Natural killer cell (primary cell): ENCODE data around the gene CCDC88C. TPM values are rescaled to one million over a fixed set of nuclear protein-coding genes. Genes with fewer than 3 reads are reported as not detected.
A peak's percentile ranks its signal among the peaks of the same experiment; 100 is the strongest.

ENCODE experiments used
- ATAC-seq, 3 donors: fragments of 150-1000 bp in 2 of 3; fragments of 200-7000 bp in 1 of 3; cut with Tn5 transposase; 1 replicate in 1 of 3; 2 replicates in 2 of 3; pipeline ENCODE4 v1.10.0; 2021; ENCODE audit warnings: mild to moderate bottlenecking in 2 of 3, moderate library complexity in 2 of 3
- DNase-seq, 2 donors: peaks; one replicate each; pipeline versions ENCODE4 v3.0.0 to v3.0.0-alpha.2; 2013 to 2021; ENCODE audit warnings: mixed read lengths in 1 of 2
- H3K27ac ChIP-seq: one replicate; pipeline ENCODE4 v1.5.1; 2013; ENCODE audit warnings: mild to moderate bottlenecking, low read length
- H3K27me3 ChIP-seq: one replicate; pipeline ENCODE4 v1.6.1; 2013; ENCODE audit warnings: low read length; ENCODE audit not compliant: control insufficient read depth, insufficient read depth
- H3K36me3 ChIP-seq: one replicate; pipeline ENCODE4 v1.6.1; 2013; ENCODE audit warnings: low read length; ENCODE audit not compliant: control insufficient read depth, insufficient read depth
- H3K4me1 ChIP-seq: one replicate; pipeline ENCODE4 v1.6.1; 2013; ENCODE audit warnings: low read length; ENCODE audit not compliant: control insufficient read depth, insufficient read depth
- H3K4me3 ChIP-seq: one replicate; pipeline ENCODE4 v1.5.1; 2013; ENCODE audit warnings: low read length
- H3K9me3 ChIP-seq: one replicate; pipeline ENCODE4 v1.6.1; 2013; ENCODE audit warnings: low read length; ENCODE audit not compliant: control insufficient read depth, insufficient read depth
- H3K27ac Mint-ChIP-seq, 2 donors: one replicate each; pipeline ENCODE4 v1.8.0; 2022; ENCODE audit warnings: mild to moderate bottlenecking in 2 of 2, mixed read lengths in 2 of 2, moderate library complexity in 1 of 2
- H3K27me3 Mint-ChIP-seq, 2 donors: one replicate each; pipeline ENCODE4 v1.8.0; 2022; ENCODE audit warnings: low read depth in 2 of 2, mixed read lengths in 2 of 2
- H3K36me3 Mint-ChIP-seq: one replicate; pipeline ENCODE4 v1.8.0; 2022; ENCODE audit warnings: mixed read lengths
- H3K4me1 Mint-ChIP-seq, 2 donors: one replicate each; pipeline ENCODE4 v1.8.0; 2022; ENCODE audit warnings: mixed read lengths in 2 of 2
- H3K4me3 Mint-ChIP-seq: one replicate; pipeline ENCODE4 v1.8.0; 2022; ENCODE audit warnings: mild to moderate bottlenecking, moderate library complexity, mixed read lengths
- H3K9me3 Mint-ChIP-seq, 2 donors: one replicate each; pipeline ENCODE4 v1.8.0; 2022; ENCODE audit warnings: mixed read lengths in 2 of 2
- CTCF ChIP-seq: fragments of 200-600 bp; IDR thresholded peaks from one replicate; pipeline ENCODE4 v1.8.0; 2022; ENCODE audit warnings: antibody characterized with exemption
- WGBS: methylation state at CpG from one replicate; pipeline ENCODE4 v1.1.7; 2013; ENCODE audit warnings: missing lambda C conversion rate; ENCODE audit not compliant: insufficient coverage; 5-methylcytosine and 5-hydroxymethylcytosine counted together
- intact Hi-C: fragments of 100-400 bp; cut with micrococcal nuclease; formaldehyde crosslinking; loops from one replicate; pipeline ENCODE4 v1.14.2; 2022
- total RNA-seq, 4 donors: library from RNA; stranded (reverse); fragments of 120-200 nt in 1 of 4; gene quantifications; one replicate each; pipeline versions ENCODE4 v1.2.3 to v1.2.4, GENCODE V29; 2013 to 2022

CCDC88C gene
- 100 to 1,000 TPM; 432 to 516 (median 438) TPM for total RNA-seq
- 193 TPM for total RNA-seq (2013)

- Mint-ChIP-seq H3K27ac (peak within 1 kb of the TSS; percentile 96 to 99), H3K4me1 (peaks cover 50 to 56% of the 10 kb centered on the region in 2 donors), H3K4me3 (peak within 1 kb of the TSS; percentile 98), H3K36me3 (no peaks in the 10 kb centered on the region), H3K27me3 (no peaks in the 10 kb centered on the region), H3K9me3 (no peaks in the 10 kb centered on the region)
- WGBS, result under 1% methylated on average over 100 of the region's 103 CpGs
- Histone ChIP-seq H3K36me3 (peaks cover 22% of the 10 kb centered on the region), H3K27me3 (no peaks in the 10 kb centered on the region), H3K27ac (peak within 1 kb of the TSS; percentile 83), H3K9me3 (no peaks in the 10 kb centered on the region), H3K4me1 (peaks cover 48% of the 10 kb centered on the region), H3K4me3 (peak within 1 kb of the TSS; percentile 67)
- intact Hi-C loops, result loop anchor here (2.0 to 5.0 kb wide), 3 partner anchors 15 to 355 kb away; partner anchors contain the start of gene RPS6KA5
- ATAC-seq (peak; percentile 59 to 82 (median 70)), DNase-seq (peak; percentile 84 to 88)
- TF ChIP-seq CTCF, result no peak
Observed at GRCh38 chr14:91417120-91417982, at the start of gene CCDC88C. CCDC88C (minus strand) TSS chr14:91417820; CDS start chr14:91417690, 130 bp downstream.

GRCh38 chr14:91466192-91466591, 48.6 kb upstream of the CCDC88C start:
- Mint-ChIP-seq H3K27ac (peak overlapping the region; percentile 52 to 63), H3K36me3 (peaks cover 37% of the 10 kb centered on the region)
- WGBS, result 93% methylated on average over 4 of the region's 4 CpGs

GRCh38 chr14:91464615-91465205, 47.1 kb upstream of the CCDC88C start:
- peak overlapping the region in 1 of 2 donors; percentile 63 for H3K27ac Mint-ChIP-seq

More at GRCh38 chr14:91466192-91466591, 48.6 kb upstream of the CCDC88C start:
- H3K9me3 ChIP-seq, result no peaks in the 10 kb centered on the region
- Mint-ChIP-seq H3K4me1 (peaks cover 7 to 28% of the 10 kb centered on the region in 2 donors), H3K4me3 (no peak overlapping the region), H3K27me3 (no peaks in the 10 kb centered on the region), H3K9me3 (no peaks in the 10 kb centered on the region)
- no peak for TF ChIP-seq CTCF
- intact Hi-C loops, result no loop called here
- no peak overlapping the region for H3K4me3 ChIP-seq
- ATAC-seq (no peak), DNase-seq (no peak)
- H3K27ac ChIP-seq, result no peak overlapping the region
- no peaks in the 10 kb centered on the region for H3K27me3 ChIP-seq
- peaks cover 90% of the 10 kb centered on the region for H3K36me3 ChIP-seq
- H3K4me1 ChIP-seq, result no peaks in the 10 kb centered on the region

More at GRCh38 chr14:91464615-91465205, 47.1 kb upstream of the CCDC88C start:
- Histone ChIP-seq H3K27ac (no peak overlapping the region), H3K4me1 (no peaks in the 10 kb centered on the region), H3K4me3 (no peak overlapping the region), H3K9me3 (no peaks in the 10 kb centered on the region), H3K36me3 (peaks cover 89% of the 10 kb centered on the region), H3K27me3 (no peaks in the 10 kb centered on the region)
- Mint-ChIP-seq H3K27me3 (no peaks in the 10 kb centered on the region), H3K4me1 (peaks cover 5 to 22% of the 10 kb centered on the region in 2 donors), H3K36me3 (peaks cover 30% of the 10 kb centered on the region), H3K9me3 (no peaks in the 10 kb centered on the region), H3K4me3 (no peak overlapping the region)
- DNase-seq, result no peak
- intact Hi-C loops, result no loop called here
- TF ChIP-seq CTCF, result no peak
- WGBS, result 67% methylated on average over 3 of the region's 3 CpGs
- ATAC-seq, result no peak
